WTC11 (cell line): ENCODE results near the gene SEMA3F. TPM values are rescaled to one million over a fixed set of nuclear protein-coding genes. Genes with fewer than 3 reads are reported as not detected.

Experiments used
- ATAC-seq: fragments of 200-7000 bp; cut with Tn5 transposase; 2 replicates; pipeline ENCODE4 v1.10.0; 2021; ENCODE audit warnings: mild to moderate bottlenecking, moderate library complexity
- CTCF ChIA-PET: fragments of 300-600 bp; sonication (Branson Sonifier 250); formaldehyde crosslinking; loops from one replicate; lab custom pipeline; 2021; ENCODE audit warnings: antibody characterized with exemption; lab: Charles Lee
- POLR2A ChIA-PET: fragments of 350-600 bp; sonication (Branson Sonifier 250); formaldehyde crosslinking; loops from one replicate; lab custom pipeline; 2021; ENCODE audit warnings: antibody characterized with exemption; lab: Charles Lee
- DNase-seq: peaks from one replicate; pipeline ENCODE4 v3.0.0; 2021; ENCODE audit warnings: low spot score
- H3K27ac Mint-ChIP-seq: 2 replicates; pipeline ENCODE4 v1.8.0; 2021; ENCODE audit warnings: mixed read lengths
- H3K27me3 Mint-ChIP-seq: 2 replicates; pipeline ENCODE4 v1.8.0; 2021; ENCODE audit warnings: low read depth, mild to moderate bottlenecking, moderate library complexity, mixed read lengths
- H3K36me3 Mint-ChIP-seq: 2 replicates; pipeline ENCODE4 v1.8.0; 2021; ENCODE audit warnings: mixed read lengths
- H3K4me1 Mint-ChIP-seq: 2 replicates; pipeline ENCODE4 v1.8.0; 2022; ENCODE audit warnings: mixed read lengths
- H3K4me3 Mint-ChIP-seq: 2 replicates; pipeline ENCODE4 v1.8.0; 2021; ENCODE audit warnings: mild to moderate bottlenecking, moderate library complexity, mixed read lengths
- H3K9me3 Mint-ChIP-seq: 2 replicates; pipeline ENCODE4 v1.8.0; 2021; ENCODE audit warnings: mixed read lengths
- ATF1 ChIP-seq: sonication (generic); formaldehyde crosslinking; IDR thresholded peaks from 2 replicates; pipeline ENCODE4 v1.8.1; 2023; ENCODE audit warnings: mild to moderate bottlenecking, moderate library complexity, missing genetic modification reagents
- ATF3 ChIP-seq: sonication (generic); formaldehyde crosslinking; conservative IDR thresholded peaks from 2 replicates; pipeline ENCODE4 v1.8.1; 2022; ENCODE audit warnings: mild to moderate bottlenecking, missing genetic modification reagents
- ETV6 ChIP-seq: sonication (generic); formaldehyde crosslinking; IDR thresholded peaks from 2 replicates; pipeline ENCODE4 v1.8.1; 2022; ENCODE audit warnings: mild to moderate bottlenecking, missing genetic modification reagents
- FOXJ3 ChIP-seq: sonication (generic); formaldehyde crosslinking; IDR thresholded peaks from 2 replicates; pipeline ENCODE4 v1.9.0; 2021; ENCODE audit warnings: missing genetic modification reagents, mild to moderate bottlenecking, borderline replicate concordance
- FOXP1 ChIP-seq: sonication (generic); formaldehyde crosslinking; IDR thresholded peaks from 2 replicates; pipeline ENCODE4 v1.8.0; 2022; ENCODE audit warnings: missing genetic modification reagents, mild to moderate bottlenecking, moderate library complexity, borderline replicate concordance
- GRHL2 ChIP-seq: fragments of 250-450 bp; sonication (Bioruptor Pico); IDR thresholded peaks from 2 replicates; pipeline ENCODE4 v1.8.0; 2022; ENCODE audit warnings: mild to moderate bottlenecking, moderate library complexity; ENCODE audit not compliant: insufficient replicate concordance, severe bottlenecking
- HMGA2 ChIP-seq: fragments of 250-450 bp; sonication (Bioruptor Pico); IDR thresholded peaks from 2 replicates; pipeline ENCODE4 v1.4.0; 2021; ENCODE audit warnings: mild to moderate bottlenecking, moderate library complexity
- IRF2 ChIP-seq: sonication (generic); formaldehyde crosslinking; IDR thresholded peaks from 2 replicates; pipeline ENCODE4 v1.8.0; 2022; ENCODE audit warnings: low read depth, missing genetic modification reagents, borderline replicate concordance
- MXD4 ChIP-seq: fragments of 250-450 bp; sonication (Bioruptor Pico); IDR thresholded peaks from 2 replicates; pipeline ENCODE4 v1.8.0; 2021; ENCODE audit warnings: mild to moderate bottlenecking, moderate library complexity, borderline replicate concordance
- PRDM15 ChIP-seq: sonication (generic); formaldehyde crosslinking; IDR thresholded peaks from 2 replicates; pipeline ENCODE4 v1.8.0; 2022; ENCODE audit warnings: missing genetic modification reagents
- SMAD3 ChIP-seq: sonication (generic); formaldehyde crosslinking; IDR thresholded peaks from 2 replicates; pipeline ENCODE4 v1.8.0; 2022; ENCODE audit warnings: missing genetic modification reagents, mild to moderate bottlenecking, borderline replicate concordance
- TEAD4 ChIP-seq: sonication (generic); formaldehyde crosslinking; IDR thresholded peaks from 2 replicates; pipeline ENCODE4 v1.8.0; 2022; ENCODE audit warnings: mild to moderate bottlenecking, missing genetic modification reagents
- USF2 ChIP-seq: sonication (generic); formaldehyde crosslinking; IDR thresholded peaks from 2 replicates; pipeline ENCODE4 v1.8.1; 2023; ENCODE audit warnings: mild to moderate bottlenecking, missing genetic modification reagents, moderate library complexity
- ZBTB21 ChIP-seq: sonication (generic); formaldehyde crosslinking; IDR thresholded peaks from 2 replicates; pipeline ENCODE4 v1.8.1; 2023; ENCODE audit warnings: mild to moderate bottlenecking, missing genetic modification reagents, borderline replicate concordance
- ZMAT4 ChIP-seq: fragments of 250-450 bp; sonication (Bioruptor Pico); IDR thresholded peaks from 2 replicates; pipeline ENCODE4 v1.9.0; 2021; ENCODE audit warnings: mild to moderate bottlenecking
- ZNF138 ChIP-seq: sonication (generic); formaldehyde crosslinking; conservative IDR thresholded peaks from 2 replicates; pipeline ENCODE4 v1.8.1; 2022; ENCODE audit warnings: mild to moderate bottlenecking, moderate library complexity, missing genetic modification reagents
- ZNF281 ChIP-seq: sonication (generic); formaldehyde crosslinking; IDR thresholded peaks from 2 replicates; pipeline ENCODE4 v1.8.0; 2023; ENCODE audit warnings: mild to moderate bottlenecking, missing genetic modification reagents
- total RNA-seq: library from RNA; stranded (reverse); gene quantifications from 3 replicates; pipeline ENCODE4 v1.2.3, GENCODE V29; 2021
- TF ChIP-seq, protein P1 (sequence below): sonication (generic); formaldehyde crosslinking; IDR thresholded peaks from 2 replicates; pipeline ENCODE4 v1.8.0; 2022; ENCODE audit warnings: mild to moderate bottlenecking, missing genetic modification reagents
- TF ChIP-seq, protein P2 (sequence below): sonication (generic); formaldehyde crosslinking; IDR thresholded peaks from 2 replicates; pipeline ENCODE4 v1.8.1; 2023; ENCODE audit warnings: mild to moderate bottlenecking, moderate library complexity, missing genetic modification reagents

Gene SEMA3F
- total RNA-seq, 1 experiment from 2014 or later: 49.0 TPM

DNA sequence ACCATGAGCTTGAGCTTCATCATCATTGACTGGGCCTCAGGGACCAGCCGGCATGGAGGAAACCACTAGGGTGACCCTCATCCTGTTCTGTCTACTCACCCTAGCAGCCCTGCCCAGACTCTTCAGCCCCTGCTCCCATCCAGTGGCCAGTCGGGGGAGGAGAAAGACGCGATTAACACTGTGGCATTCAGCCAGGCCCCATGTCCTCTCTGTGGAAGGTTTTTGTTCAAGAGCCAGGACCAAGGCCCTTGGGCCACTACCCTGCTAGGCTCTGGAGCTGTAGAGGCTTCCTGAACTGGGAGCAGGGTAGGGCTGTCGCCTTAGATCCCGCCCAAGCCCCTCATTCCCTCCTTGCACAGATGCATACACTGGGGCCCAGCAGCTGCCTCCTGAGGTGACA is 65.0 kb downstream of the SEMA3F start:
- DNase-seq: no peak
- H3K36me3 Mint-ChIP-seq: no peaks in the 10 kb centered on the region
- ATAC-seq: no peak
- no peak overlapping the region for H3K27ac Mint-ChIP-seq
- no peaks in the 10 kb centered on the region for H3K9me3 Mint-ChIP-seq
- ChIA-PET POLR2A (no interaction called here), CTCF (interaction anchor here (1.5 to 17.1 kb wide), 7 partner anchors 9 to 64 kb away, joined by 3 to 604 read pairs (median 18); partner anchors contain the start of genes GNAT1 and SLC38A3)
- H3K4me3 Mint-ChIP-seq: no peak overlapping the region
- TF ChIP-seq GRHL2 (CRISPR knock-in tag): no peak
- no peak for TF ChIP-seq ETV6 (CRISPR knock-in tag)
- peaks cover 4% of the 10 kb centered on the region for H3K4me1 Mint-ChIP-seq
- no peaks in the 10 kb centered on the region for H3K27me3 Mint-ChIP-seq

DNA sequence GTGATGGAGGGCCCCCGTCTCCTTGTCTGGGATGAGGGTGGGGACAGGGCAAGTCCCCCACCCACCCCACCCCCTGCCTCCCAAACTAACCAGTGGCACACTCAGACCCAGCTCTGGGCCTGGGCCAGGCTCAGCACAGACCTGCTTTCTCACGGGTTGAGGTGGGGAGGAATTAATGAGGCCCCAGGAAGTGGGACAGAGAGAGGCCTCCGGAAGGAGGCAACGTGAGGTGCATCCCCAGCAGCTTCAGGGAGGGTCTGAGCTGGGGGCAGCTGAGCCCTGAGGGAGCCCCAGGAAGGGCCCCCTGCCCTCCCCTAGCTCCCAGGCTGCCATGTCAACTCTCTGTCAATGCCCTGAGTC is 65.9 kb downstream of the SEMA3F start:
- Mint-ChIP-seq H3K9me3 (no peaks in the 10 kb centered on the region), H3K36me3 (no peaks in the 10 kb centered on the region), H3K4me3 (no peak overlapping the region), H3K27me3 (no peaks in the 10 kb centered on the region), H3K4me1 (peaks cover 7% of the 10 kb centered on the region), H3K27ac (no peak overlapping the region)
- TF ChIP-seq, protein P1, sequence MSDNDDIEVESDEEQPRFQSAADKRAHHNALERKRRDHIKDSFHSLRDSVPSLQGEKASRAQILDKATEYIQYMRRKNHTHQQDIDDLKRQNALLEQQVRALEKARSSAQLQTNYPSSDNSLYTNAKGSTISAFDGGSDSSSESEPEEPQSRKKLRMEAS (CRISPR knock-in tag): no peak
- TF ChIP-seq ZNF138 (CRISPR knock-in tag) (no peak), TEAD4 (CRISPR knock-in tag) (no peak), USF2 (CRISPR knock-in tag) (no peak)
- POLR2A ChIA-PET: interaction anchor here (1.1 kb wide), 1 partner anchor 27 kb away, joined by 7 read pairs; no protein-coding TSS in a partner anchor
- no peak for ATAC-seq
- DNase-seq: no peak
- CTCF ChIA-PET: interaction anchor here (0.6 to 17.1 kb wide), 29 partner anchors 9 to 154 kb away, joined by 3 to 604 read pairs (median 6); partner anchors contain the start of genes GNAI2, GNAT1, HYAL1 and RASSF1

DNA sequence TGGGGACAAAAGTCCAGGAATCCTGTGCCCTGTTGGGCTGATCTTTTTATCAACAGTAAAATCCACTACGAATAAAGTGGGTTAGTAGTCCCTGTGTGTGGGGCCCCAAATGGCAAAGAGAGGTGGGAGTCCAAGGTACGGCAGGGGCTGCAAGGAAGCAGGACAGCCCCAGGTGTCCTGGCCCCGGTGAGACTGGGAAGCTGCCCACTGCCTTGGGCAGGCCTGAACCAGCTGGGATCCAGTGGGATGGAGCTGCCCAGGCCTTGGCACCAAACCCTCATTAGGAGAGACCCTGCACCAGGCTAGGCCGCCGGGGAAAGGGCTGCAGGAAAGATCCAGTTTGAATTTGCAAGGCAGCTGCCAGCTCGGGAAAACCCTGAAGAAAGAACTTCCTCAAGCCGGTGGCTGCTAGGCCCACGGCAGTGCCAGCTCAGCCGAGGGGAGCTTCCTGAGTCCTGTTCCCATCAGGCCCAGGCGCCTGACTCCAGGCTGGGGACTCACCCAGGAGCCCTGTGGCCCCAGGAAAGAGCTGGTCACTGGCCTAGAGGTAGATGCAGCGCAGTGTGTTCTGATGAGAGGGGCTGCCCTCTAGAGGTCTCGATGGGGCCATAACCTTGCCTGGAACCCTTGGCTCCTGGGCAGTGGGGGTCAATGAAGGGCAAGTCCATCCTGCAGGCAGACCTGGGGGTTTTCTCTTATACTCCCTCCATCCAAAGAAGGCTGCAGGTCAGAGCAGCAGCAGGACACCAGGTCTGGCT is 66.5 kb downstream of the SEMA3F start:
- H3K36me3 Mint-ChIP-seq: no peaks in the 10 kb centered on the region
- no peaks in the 10 kb centered on the region for H3K9me3 Mint-ChIP-seq
- peaks cover under 1% of the 10 kb centered on the region for H3K27me3 Mint-ChIP-seq
- DNase-seq (peak; percentile 78), ATAC-seq (peak; percentile 84)
- ChIA-PET CTCF (interaction anchor here (0.6 to 17.1 kb wide), 36 partner anchors 9 to 153 kb away, joined by 3 to 604 read pairs (median 5); partner anchors contain the start of genes GNAI2, GNAT1, HYAL1 and HYAL3), POLR2A (interaction anchor here (0.9 to 1.4 kb wide), 3 partner anchors 19 to 27 kb away, joined by 3 to 7 read pairs (median 4); no protein-coding TSS in a partner anchor)
- no peak overlapping the region; the same call in 1 of the 2 replicates for H3K27ac Mint-ChIP-seq
- no peak overlapping the region for H3K4me3 Mint-ChIP-seq
- peaks cover 9% of the 10 kb centered on the region for H3K4me1 Mint-ChIP-seq
- no peak for TF ChIP-seq FOXJ3 (CRISPR knock-in tag)
- TF ChIP-seq IRF2 (CRISPR knock-in tag): no peak
- no peak for TF ChIP-seq HMGA2 (CRISPR knock-in tag)
- TF ChIP-seq PRDM15 (CRISPR knock-in tag): no peak
- no peak for TF ChIP-seq ATF1 (CRISPR knock-in tag)
- no peak for TF ChIP-seq ETV6 (CRISPR knock-in tag)
- TF ChIP-seq ATF3: no peak
- no peak for TF ChIP-seq SMAD3
- TF ChIP-seq ZBTB21 (CRISPR knock-in tag): peak; percentile 46; the same call in 1 of the 2 replicates
- TF ChIP-seq, protein P2, sequence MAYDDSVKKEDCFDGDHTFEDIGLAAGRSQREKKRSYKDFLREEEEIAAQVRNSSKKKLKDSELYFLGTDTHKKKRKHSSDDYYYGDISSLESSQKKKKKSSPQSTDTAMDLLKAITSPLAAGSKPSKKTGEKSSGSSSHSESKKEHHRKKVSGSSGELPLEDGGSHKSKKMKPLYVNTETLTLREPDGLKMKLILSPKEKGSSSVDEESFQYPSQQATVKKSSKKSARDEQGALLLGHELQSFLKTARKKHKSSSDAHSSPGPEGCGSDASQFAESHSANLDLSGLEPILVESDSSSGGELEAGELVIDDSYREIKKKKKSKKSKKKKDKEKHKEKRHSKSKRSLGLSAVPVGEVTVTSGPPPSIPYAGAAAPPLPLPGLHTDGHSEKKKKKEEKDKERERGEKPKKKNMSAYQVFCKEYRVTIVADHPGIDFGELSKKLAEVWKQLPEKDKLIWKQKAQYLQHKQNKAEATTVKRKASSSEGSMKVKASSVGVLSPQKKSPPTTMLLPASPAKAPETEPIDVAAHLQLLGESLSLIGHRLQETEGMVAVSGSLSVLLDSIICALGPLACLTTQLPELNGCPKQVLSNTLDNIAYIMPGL (CRISPR knock-in tag): peak; percentile 28; the same call in 1 of the 2 replicates
- TF ChIP-seq ZNF281 (CRISPR knock-in tag): no peak
- TF ChIP-seq MXD4 (CRISPR knock-in tag): no peak
- TF ChIP-seq FOXP1 (CRISPR knock-in tag): 0 out of 2 replicates have a peak, but pooled peaks have one; percentile 21
- TF ChIP-seq ZMAT4 (CRISPR knock-in tag): no peak
